Lower leg skin (tissue), 4 donors: Measurements from ENCODE around the gene CENPE. TPM values are rescaled to one million over a fixed set of nuclear protein-coding genes. Genes with fewer than 3 reads are reported as not detected.

Experiments used
- DNase-seq, 2 donors: peaks; one replicate each; pipeline ENCODE4 v3.0.0-alpha.2; 2019; ENCODE audit warnings: low spot score in 2 of 2
- H3K4me3 ChIP-seq: fragments of 200-600 bp; sonication (generic); 2 replicates; pipeline ENCODE4 v1.5.1; 2017; ENCODE audit warnings: mild to moderate bottlenecking, low read depth; ENCODE audit not compliant: poor library complexity, severe bottlenecking
- POLR2A ChIP-seq, 2 donors: fragments of 450-650 bp; IDR thresholded peaks; one replicate each; pipeline ENCODE4 v1.6.1; 2016 to 2017; ENCODE audit warnings: antibody characterized with exemption in 2 of 2, mild to moderate bottlenecking in 1 of 2, moderate library complexity in 1 of 2
- WGBS, 2 donors: methylation state at CpG; one replicate each; pipeline ENCODE4 v1.1.5; 2018; 5-methylcytosine and 5-hydroxymethylcytosine counted together
- intact Hi-C: fragments of 100-400 bp; cut with DNase I; formaldehyde crosslinking; loops from one replicate; pipeline ENCODE4 v1.15.0; 2023; ENCODE audit warnings: low total_unique reads
- total RNA-seq, 4 donors: library from RNA; depleted of rRNA; stranded (reverse); fragments of >200 nt; gene quantifications; one replicate each; pipeline ENCODE4 v1.1.0, GENCODE V29; 2016
- TF ChIP-seq, protein P1 (sequence below), 3 donors: fragments of 450-650 bp; IDR thresholded peaks; one replicate each; pipeline ENCODE4 v1.5.1; 2016; ENCODE audit warnings: antibody characterized with exemption in 3 of 3, mild to moderate bottlenecking in 3 of 3, moderate library complexity in 2 of 3

CENPE gene
- total RNA-seq, 4 donors from 2014 or later: 0.80 to 1.7 (median 1.4) TPM

GRCh38 chr4:103099691-103100392, 98.3 kb downstream of the CENPE start, which contains the start of gene BDH2:
Gene BDH2 (minus strand): TSS chr4:103099834. CDS start chr4:103096254, 3,580 bp downstream.
- H3K4me3 ChIP-seq: peak within 1 kb of the TSS; percentile 7
- TF ChIP-seq, protein P1, sequence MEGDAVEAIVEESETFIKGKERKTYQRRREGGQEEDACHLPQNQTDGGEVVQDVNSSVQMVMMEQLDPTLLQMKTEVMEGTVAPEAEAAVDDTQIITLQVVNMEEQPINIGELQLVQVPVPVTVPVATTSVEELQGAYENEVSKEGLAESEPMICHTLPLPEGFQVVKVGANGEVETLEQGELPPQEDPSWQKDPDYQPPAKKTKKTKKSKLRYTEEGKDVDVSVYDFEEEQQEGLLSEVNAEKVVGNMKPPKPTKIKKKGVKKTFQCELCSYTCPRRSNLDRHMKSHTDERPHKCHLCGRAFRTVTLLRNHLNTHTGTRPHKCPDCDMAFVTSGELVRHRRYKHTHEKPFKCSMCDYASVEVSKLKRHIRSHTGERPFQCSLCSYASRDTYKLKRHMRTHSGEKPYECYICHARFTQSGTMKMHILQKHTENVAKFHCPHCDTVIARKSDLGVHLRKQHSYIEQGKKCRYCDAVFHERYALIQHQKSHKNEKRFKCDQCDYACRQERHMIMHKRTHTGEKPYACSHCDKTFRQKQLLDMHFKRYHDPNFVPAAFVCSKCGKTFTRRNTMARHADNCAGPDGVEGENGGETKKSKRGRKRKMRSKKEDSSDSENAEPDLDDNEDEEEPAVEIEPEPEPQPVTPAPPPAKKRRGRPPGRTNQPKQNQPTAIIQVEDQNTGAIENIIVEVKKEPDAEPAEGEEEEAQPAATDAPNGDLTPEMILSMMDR (IDR thresholded peaks at IDR 0.05): peak in 1 of 3 donors; percentile 20
- no peak for TF ChIP-seq POLR2A (IDR thresholded peaks at IDR 0.05)
- WGBS, 2 donors: 8% methylated on average over 11 of the region's 11 CpGs
- DNase-seq: peak in 1 of 2 donors; percentile 74
- intact Hi-C loops: loop anchor here (10.0 kb wide), 3 partner anchors 85 to 665 kb away; partner anchors contain the start of gene SLC9B1

DNA sequence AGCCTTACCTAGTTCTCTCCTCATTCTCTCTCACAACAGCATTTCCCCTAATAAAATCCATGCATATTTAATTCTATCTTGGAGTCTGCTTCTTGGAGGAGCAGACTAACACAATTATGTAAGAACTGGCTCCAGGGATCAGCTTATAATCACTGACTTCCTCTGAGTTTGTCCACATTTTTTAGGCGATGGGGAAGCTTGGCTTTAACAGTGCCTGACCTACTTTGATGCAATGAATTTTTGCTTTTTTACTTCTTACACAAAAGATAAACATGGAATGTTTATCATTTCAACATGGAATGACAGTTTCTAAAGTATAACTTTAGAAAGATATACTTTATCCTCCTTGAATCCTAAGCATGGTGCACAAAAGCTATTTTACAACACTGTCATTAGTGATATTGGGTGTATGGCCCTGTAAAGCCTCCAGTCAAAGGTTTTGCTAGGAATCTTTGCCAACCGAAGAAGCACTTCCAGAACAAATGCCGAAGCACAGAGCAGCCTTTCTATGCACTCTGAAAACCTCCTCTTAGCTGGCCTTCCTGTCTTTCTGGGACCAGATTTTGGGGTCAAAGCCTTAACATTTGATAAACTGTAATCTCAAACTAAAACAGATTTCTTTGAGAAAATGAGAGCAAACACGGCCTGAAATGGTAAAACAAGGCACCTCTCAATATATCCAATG, 99.2 kb downstream of the CENPE start:
- no peak for DNase-seq

GRCh38 chr4:103098341-103098740, 99.8 kb downstream of the CENPE start:
- H3K4me3 ChIP-seq: no peak overlapping the region
- DNase-seq: no peak
- WGBS, 2 donors: 53 to 69% methylated on average over 10 of the region's 10 CpGs
- intact Hi-C loops: loop anchor here (10.0 kb wide), 3 partner anchors 84 to 664 kb away; partner anchors contain the start of gene SLC9B1
- TF ChIP-seq POLR2A (IDR thresholded peaks at IDR 0.05): no peak
- TF ChIP-seq, protein P1 (IDR thresholded peaks at IDR 0.05): no peak

More for the DNA sequence above, 99.2 kb downstream of the CENPE start:
- H3K4me3 ChIP-seq: peak overlapping the region; percentile 7
- intact Hi-C loops: loop anchor here (10.0 kb wide), 3 partner anchors 84 to 664 kb away; partner anchors contain the start of gene SLC9B1
- no peak for TF ChIP-seq POLR2A (IDR thresholded peaks at IDR 0.05)
- TF ChIP-seq, protein P1 (IDR thresholded peaks at IDR 0.05): no peak
- WGBS, 2 donors: 5 to 8% methylated on average over 4 of the region's 4 CpGs

DNA sequence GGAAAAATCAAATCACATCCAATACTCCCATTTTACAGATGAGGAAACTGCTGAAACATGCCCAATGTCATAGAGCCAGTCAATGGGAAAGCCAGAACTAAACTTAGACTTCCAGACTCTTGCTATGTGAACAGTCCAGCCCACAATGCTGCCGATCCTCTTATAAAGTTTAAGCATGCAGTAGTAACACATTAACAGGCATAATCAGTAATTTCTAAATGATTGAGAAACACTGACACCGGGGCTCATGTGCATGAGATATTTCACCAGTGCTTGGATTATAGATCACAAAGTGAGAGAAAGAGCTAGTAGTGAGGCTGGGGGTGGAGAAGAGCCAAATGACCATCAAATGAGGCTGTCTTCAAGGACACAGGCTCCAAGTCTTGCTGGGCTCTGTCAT, 101.0 kb downstream of the CENPE start:
- no peak overlapping the region for H3K4me3 ChIP-seq
- intact Hi-C loops: loop anchor here (10.0 kb wide), 3 partner anchors 82 to 662 kb away; partner anchors contain the start of gene SLC9B1
- DNase-seq: no peak
- 76 to 85% methylated on average over 2 of the region's 2 CpGs for WGBS, 2 donors
- TF ChIP-seq, protein P1 (IDR thresholded peaks at IDR 0.05): no peak
- TF ChIP-seq POLR2A (IDR thresholded peaks at IDR 0.05): no peak

DNA sequence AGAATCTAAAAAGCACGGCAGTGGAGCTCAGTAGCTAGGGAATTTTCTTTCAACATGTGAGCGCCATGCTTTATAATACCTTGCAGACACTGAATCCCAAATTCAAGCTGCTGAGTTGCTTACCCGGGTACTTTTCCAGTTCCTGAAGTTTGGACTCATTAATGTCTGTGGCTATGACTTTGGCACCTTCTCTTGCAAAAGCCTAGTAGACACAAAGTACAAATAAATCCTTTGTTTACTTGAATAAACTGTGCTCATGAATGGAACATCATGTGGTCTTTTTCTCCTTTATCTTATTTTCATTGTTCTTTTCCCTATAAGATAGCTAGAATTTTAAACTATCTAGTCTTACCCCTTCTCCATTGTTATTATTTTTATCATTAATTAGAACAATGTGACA, 103.1 kb downstream of the CENPE start:
- TF ChIP-seq POLR2A (IDR thresholded peaks at IDR 0.05): no peak
- TF ChIP-seq, protein P1 (IDR thresholded peaks at IDR 0.05): no peak
- no peak for DNase-seq
- H3K4me3 ChIP-seq: no peak overlapping the region
- intact Hi-C loops: loop anchor here (10.0 kb wide), 3 partner anchors 80 to 660 kb away; partner anchors contain the start of gene SLC9B1
- WGBS, 2 donors: 63 to 67% methylated on average over 3 of the region's 3 CpGs
